NCI-H2196 treated with DMSO at 0.1 percent for 48 hours (cell line): ENCODE measurements around the gene MEI4.

Experiments used
- DNase-seq: peaks from one replicate; lab custom pipeline; 2025; ENCODE audit not compliant: unreplicated experiment; lab: John Stamatoyannopoulos, UW

The MEI4 gene

GRCh38 chr6:77930382-77930781 is 277.5 kb downstream of the MEI4 start:
- DNase-seq: no peak

GRCh38 chr6:77930952-77931351 is 278.1 kb downstream of the MEI4 start:
- DNase-seq: no peak

- no peak for DNase-seq
Measured at GRCh38 chr6:77962070-77962469, 309.2 kb downstream of the MEI4 start.

GRCh38 chr6:77965449-77965848 is 312.6 kb downstream of the MEI4 start:
- DNase-seq: no peak

- no peak for DNase-seq
Measured at GRCh38 chr6:77972334-77972733, 319.5 kb downstream of the MEI4 start.
